ENCODE data around the gene HEATR5B.

GRCh38 chr2:36971990-36972389 lies 112.2 kb downstream of the HEATR5B start:
- TF ChIP-seq CTCF (IDR thresholded peaks at IDR 0.05; ENCODE audit: insufficient read depth, low read length, poor library complexity, severe bottlenecking): no peak
- no peak for TF ChIP-seq EZH2phosphoT487 (conservative IDR thresholded peaks at IDR 0.05; ENCODE audit: low read length)
